Liver (tissue), 9 donors: ENCODE results near the gene TMEM175. TPM values are rescaled to one million over a fixed set of nuclear protein-coding genes. Genes with fewer than 3 reads are reported as not detected.

Experiments used
- DNase-seq: peaks from one replicate; pipeline ENCODE4 v3.0.0-alpha.2; 2017; ENCODE audit warnings: low spot score
- H3K27ac ChIP-seq, 2 donors: one replicate each; pipeline ENCODE4 v1.7.0; 2013; ENCODE audit warnings: inconsistent platforms in 2 of 2, low read length in 2 of 2, control low read depth in 1 of 2, low read depth in 1 of 2, mild to moderate bottlenecking in 1 of 2
- H3K27me3 ChIP-seq, 4 donors: one replicate each; pipeline versions ENCODE4 v1.6.1 to v1.7.0; 2013; ENCODE audit warnings: low read length in 3 of 4, inconsistent platforms in 1 of 4, mild to moderate bottlenecking in 1 of 4, moderate library complexity in 1 of 4; ENCODE audit not compliant: control insufficient read depth in 4 of 4, insufficient read depth in 4 of 4
- H3K36me3 ChIP-seq, 4 donors: one replicate each; pipeline versions ENCODE4 v1.6.1 to v1.7.0; 2013; ENCODE audit warnings: low read length in 3 of 4, mild to moderate bottlenecking in 3 of 4, low read depth in 1 of 4, moderate library complexity in 1 of 4; ENCODE audit not compliant: control insufficient read depth in 4 of 4, insufficient read depth in 3 of 4
- H3K4me1 ChIP-seq, 4 donors: one replicate each; pipeline versions ENCODE4 v1.6.1 to v1.7.0; 2013; ENCODE audit warnings: low read length in 3 of 4, mild to moderate bottlenecking in 3 of 4, moderate library complexity in 1 of 4; ENCODE audit not compliant: control insufficient read depth in 4 of 4, insufficient read depth in 4 of 4
- H3K4me3 ChIP-seq, 3 donors: one replicate each; pipeline versions ENCODE4 v1.6.1 to v1.7.0; 2013; ENCODE audit warnings: low read length in 3 of 3, control low read depth in 1 of 3, low read depth in 1 of 3, mild to moderate bottlenecking in 1 of 3
- H3K9ac ChIP-seq, 2 donors: one replicate each; pipeline ENCODE4 v1.7.0; 2013; ENCODE audit warnings: low read length in 2 of 2, mild to moderate bottlenecking in 2 of 2, moderate library complexity in 2 of 2, control low read depth in 1 of 2, low read depth in 1 of 2
- H3K9me3 ChIP-seq, 4 donors: one replicate each; pipeline versions ENCODE4 v1.6.1 to v1.7.0; 2013; ENCODE audit warnings: low read length in 3 of 4; ENCODE audit not compliant: control insufficient read depth in 4 of 4
- ATF3 ChIP-seq: IDR thresholded peaks from 2 replicates; pipeline ENCODE4 v1.6.1; 2016; ENCODE audit warnings: antibody characterized with exemption
- CTCF ChIP-seq: fragments of 150-350 bp; IDR thresholded peaks from 2 replicates; pipeline ENCODE4 v1.5.1; 2017; ENCODE audit warnings: improper control_type of control experiment, low read depth, low read length; ENCODE audit not compliant: missing input control
- EGR1 ChIP-seq, 2 donors: IDR thresholded peaks; 2 replicates each; pipeline ENCODE4 v1.6.1; 2016 to 2018; ENCODE audit warnings: antibody characterized with exemption in 2 of 2, low read depth in 2 of 2
- FOXA1 ChIP-seq: IDR thresholded peaks from 2 replicates; pipeline ENCODE4 v1.6.1; 2016; ENCODE audit warnings: antibody characterized with exemption
- FOXA2 ChIP-seq: IDR thresholded peaks from 2 replicates; pipeline ENCODE4 v1.6.1; 2016; ENCODE audit warnings: antibody characterized with exemption
- GABPA ChIP-seq, 2 donors: IDR thresholded peaks in 1 of 2; conservative IDR thresholded peaks in 1 of 2; 2 replicates each; pipeline ENCODE4 v1.6.1; 2016; ENCODE audit warnings: antibody characterized with exemption in 2 of 2, mild to moderate bottlenecking in 1 of 2, moderate library complexity in 1 of 2
- HNF4A ChIP-seq, 2 donors: conservative IDR thresholded peaks; 2 replicates each; pipeline ENCODE4 v1.6.1; 2016; ENCODE audit warnings: antibody characterized with exemption in 2 of 2, mild to moderate bottlenecking in 2 of 2
- HNF4G ChIP-seq: IDR thresholded peaks from 2 replicates; pipeline ENCODE4 v1.6.1; 2016; ENCODE audit warnings: antibody characterized with exemption
- JUND ChIP-seq, 2 donors: IDR thresholded peaks; 2 replicates each; pipeline ENCODE4 v1.6.1; 2016; ENCODE audit warnings: antibody characterized with exemption in 2 of 2
- MAX ChIP-seq: IDR thresholded peaks from 2 replicates; pipeline ENCODE4 v1.6.1; 2016; ENCODE audit warnings: antibody characterized with exemption
- NR2F2 ChIP-seq: IDR thresholded peaks from 2 replicates; pipeline ENCODE4 v1.6.1; 2016; ENCODE audit warnings: antibody characterized with exemption
- RAD21 ChIP-seq, 2 donors: IDR thresholded peaks; 2 replicates each; pipeline ENCODE4 v1.6.1; 2016; ENCODE audit warnings: antibody characterized with exemption in 2 of 2, mild to moderate bottlenecking in 2 of 2
- REST ChIP-seq: IDR thresholded peaks from 2 replicates; pipeline ENCODE4 v1.6.1; 2016; ENCODE audit warnings: antibody characterized with exemption, mild to moderate bottlenecking
- RXRA ChIP-seq, 2 donors: IDR thresholded peaks; 2 replicates each; pipeline ENCODE4 v1.6.1; 2017 to 2018; ENCODE audit warnings: antibody characterized with exemption in 2 of 2, mild to moderate bottlenecking in 1 of 2
- SP1 ChIP-seq: IDR thresholded peaks from 2 replicates; pipeline ENCODE4 v1.6.1; 2018; ENCODE audit warnings: antibody characterized with exemption, mild to moderate bottlenecking
- TAF1 ChIP-seq: conservative IDR thresholded peaks from 2 replicates; pipeline ENCODE4 v1.6.1; 2016; ENCODE audit warnings: antibody characterized with exemption, mild to moderate bottlenecking
- YY1 ChIP-seq: IDR thresholded peaks from 2 replicates; pipeline ENCODE4 v1.6.1; 2016; ENCODE audit warnings: antibody characterized with exemption, mild to moderate bottlenecking
- ZBTB33 ChIP-seq: IDR thresholded peaks from 2 replicates; pipeline ENCODE4 v1.6.1; 2016; ENCODE audit warnings: antibody characterized with exemption
- WGBS: extraction: QIAGEN DNeasy Blood & Tissue Kit; methylation state at CpG from one replicate; pipeline ENCODE4 v1.1.7; 2013; 5-methylcytosine and 5-hydroxymethylcytosine counted together
- polyA plus RNA-seq, 2 donors: library from polyadenylated mRNA; stranded (reverse) in 1 of 2; unstranded in 1 of 2; fragments of 200-250 nt in 1 of 2; fragments of >200 nt in 1 of 2; fragmentation: Nextera tagmentation in 1 of 2; extraction: Ambion mirVana in 1 of 2; gene quantifications; one replicate each; pipeline versions ENCODE4 v1.2.1 to v1.2.3, GENCODE V29; 2013 to 2015
- total RNA-seq, 2 donors: library from RNA; depleted of rRNA; stranded (reverse); fragments of >200 nt; gene quantifications; one replicate each; pipeline ENCODE4 v1.2.3, GENCODE V29; 2014
- donor health status: healthy.
- donor health status: healthy.
- donor health status: healthy.
- donor health status: healthy.
- donor health status: healthy.

The TMEM175 gene
- total and polyA plus RNA-seq, 4 donors: 18.6 to 26.3 (median 25.5) TPM

GRCh38 chr4:909821-910220 is 22.4 kb upstream of the TMEM175 start:
- TF ChIP-seq GABPA (IDR thresholded peaks at IDR 0.05 in 1 of 2, conservative IDR thresholded peaks at IDR 0.05 in 1 of 2) (no peak), EGR1 (IDR thresholded peaks at IDR 0.05; ENCODE audit: low read depth in 2 of 2) (no peak), NR2F2 (no peak), TAF1 (no peak), ATF3 (no peak), FOXA2 (no peak), HNF4G (no peak), SP1 (no peak), MAX (no peak), FOXA1 (no peak), HNF4A (conservative IDR thresholded peaks at IDR 0.05) (no peak), JUND (IDR thresholded peaks at IDR 0.05) (no peak), ZBTB33 (no peak), YY1 (no peak), RAD21 (IDR thresholded peaks at IDR 0.05) (no peak), CTCF (no peak), REST (no peak), RXRA (IDR thresholded peaks at IDR 0.05) (no peak)
- Histone ChIP-seq H3K36me3 (peaks cover 4 to 30% (median 12%) of the 10 kb centered on the region in 4 donors), H3K27me3 (no peaks in the 10 kb centered on the region), H3K9me3 (no peaks in the 10 kb centered on the region), H3K9ac (no peak overlapping the region), H3K4me1 (no peaks in the 10 kb centered on the region), H3K27ac (no peak overlapping the region), H3K4me3 (no peak overlapping the region)
- 97% methylated on average over 12 of the region's 12 CpGs for WGBS
- DNase-seq: no peak
